GM10266 (cell line): ENCODE measurements around the gene ADAP2.
A peak's percentile ranks its signal among the peaks of the same experiment; 100 is the strongest.

Experiments used
- DNase-seq: peaks from one replicate; pipeline ENCODE4 v3.0.0; 2012; ENCODE audit errors: extremely low spot score
- TF ChIP-seq, protein P1 (sequence below): IDR thresholded peaks from 2 replicates; pipeline ENCODE4 v1.5.1; 2012; ENCODE audit warnings: mild to moderate bottlenecking, low read depth; ENCODE audit not compliant: control insufficient read depth, insufficient read depth; ENCODE audit errors: missing control alignments

ADAP2 gene

DNA sequence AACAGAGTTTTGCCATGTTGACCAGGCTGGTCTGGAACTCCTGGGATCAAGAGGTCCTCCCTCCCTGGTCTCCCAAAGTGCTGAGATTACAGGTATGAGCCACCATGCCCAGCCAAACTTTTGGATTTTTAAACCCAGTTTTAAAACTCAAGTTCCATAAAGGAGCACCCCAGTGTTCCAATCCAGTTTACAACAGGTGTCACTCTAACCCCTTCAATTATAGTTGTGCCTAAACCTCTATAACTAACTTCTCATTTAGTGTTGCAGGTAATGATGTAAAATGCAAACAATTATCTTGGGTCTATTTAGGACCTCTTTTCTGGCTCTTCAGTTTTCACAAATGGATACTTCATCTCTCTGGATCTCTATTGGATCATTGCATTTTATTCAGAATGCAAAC is 7.8 kb upstream of the ADAP2 start:
- TF ChIP-seq, protein P1, sequence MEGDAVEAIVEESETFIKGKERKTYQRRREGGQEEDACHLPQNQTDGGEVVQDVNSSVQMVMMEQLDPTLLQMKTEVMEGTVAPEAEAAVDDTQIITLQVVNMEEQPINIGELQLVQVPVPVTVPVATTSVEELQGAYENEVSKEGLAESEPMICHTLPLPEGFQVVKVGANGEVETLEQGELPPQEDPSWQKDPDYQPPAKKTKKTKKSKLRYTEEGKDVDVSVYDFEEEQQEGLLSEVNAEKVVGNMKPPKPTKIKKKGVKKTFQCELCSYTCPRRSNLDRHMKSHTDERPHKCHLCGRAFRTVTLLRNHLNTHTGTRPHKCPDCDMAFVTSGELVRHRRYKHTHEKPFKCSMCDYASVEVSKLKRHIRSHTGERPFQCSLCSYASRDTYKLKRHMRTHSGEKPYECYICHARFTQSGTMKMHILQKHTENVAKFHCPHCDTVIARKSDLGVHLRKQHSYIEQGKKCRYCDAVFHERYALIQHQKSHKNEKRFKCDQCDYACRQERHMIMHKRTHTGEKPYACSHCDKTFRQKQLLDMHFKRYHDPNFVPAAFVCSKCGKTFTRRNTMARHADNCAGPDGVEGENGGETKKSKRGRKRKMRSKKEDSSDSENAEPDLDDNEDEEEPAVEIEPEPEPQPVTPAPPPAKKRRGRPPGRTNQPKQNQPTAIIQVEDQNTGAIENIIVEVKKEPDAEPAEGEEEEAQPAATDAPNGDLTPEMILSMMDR: no peak
- no peak for DNase-seq

DNA sequence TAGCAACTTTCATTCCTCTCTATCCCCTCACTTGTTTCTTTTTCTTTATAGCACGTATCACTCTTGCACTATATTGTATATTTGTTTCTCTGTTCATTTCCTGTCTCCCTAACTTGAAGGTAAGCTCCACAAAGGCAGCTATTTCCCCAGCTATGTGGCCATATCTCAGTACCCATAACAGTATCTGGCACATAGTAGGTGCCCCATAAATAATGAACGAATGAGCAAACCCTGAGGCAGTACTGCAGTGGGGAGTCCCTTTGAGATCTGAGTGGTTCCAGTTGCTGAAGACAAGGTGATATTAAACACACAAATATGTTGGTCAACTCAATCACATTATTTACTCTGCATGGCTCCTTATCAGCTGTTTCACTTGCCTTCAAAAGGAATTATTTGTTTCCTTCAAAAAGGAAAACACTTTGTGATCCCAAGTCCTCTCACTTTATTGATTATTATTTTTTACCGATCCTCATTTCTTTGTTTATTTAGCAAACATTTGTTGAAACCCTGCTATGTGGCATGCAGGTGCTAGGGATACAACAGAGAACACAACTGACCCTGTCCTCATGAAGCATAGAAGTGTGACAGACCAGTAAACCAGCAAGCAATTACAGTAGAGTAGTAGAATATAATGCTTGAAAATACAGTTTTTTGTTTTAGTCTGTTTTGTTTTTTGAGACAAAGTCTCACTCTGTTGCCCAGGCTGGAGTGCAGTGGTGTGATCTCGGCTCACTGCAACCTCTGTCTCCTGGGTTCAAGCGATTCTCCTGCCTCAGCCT is 5.7 kb upstream of the ADAP2 start:
- TF ChIP-seq, protein P1: no peak
- DNase-seq: no peak

DNA sequence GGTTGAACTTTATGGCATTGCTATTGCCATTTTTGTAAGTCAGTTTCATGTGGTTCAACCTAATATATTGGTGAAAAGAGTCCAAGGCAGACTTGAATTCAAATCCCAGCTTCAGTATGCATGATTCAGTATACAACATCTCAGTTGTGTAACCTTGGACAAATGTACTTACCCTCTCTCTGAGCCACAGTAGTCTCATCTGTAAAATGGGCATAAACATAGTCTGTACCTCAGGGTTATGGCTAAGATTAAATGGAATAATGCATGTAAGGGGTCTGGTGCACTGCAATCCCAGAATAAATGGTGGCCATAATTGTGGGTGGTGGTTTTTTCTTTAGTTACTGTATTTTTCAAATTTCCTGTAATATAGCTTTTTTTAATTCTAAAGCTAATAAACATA is 4.7 kb upstream of the ADAP2 start:
- TF ChIP-seq, protein P1: no peak
- DNase-seq: no peak

DNA sequence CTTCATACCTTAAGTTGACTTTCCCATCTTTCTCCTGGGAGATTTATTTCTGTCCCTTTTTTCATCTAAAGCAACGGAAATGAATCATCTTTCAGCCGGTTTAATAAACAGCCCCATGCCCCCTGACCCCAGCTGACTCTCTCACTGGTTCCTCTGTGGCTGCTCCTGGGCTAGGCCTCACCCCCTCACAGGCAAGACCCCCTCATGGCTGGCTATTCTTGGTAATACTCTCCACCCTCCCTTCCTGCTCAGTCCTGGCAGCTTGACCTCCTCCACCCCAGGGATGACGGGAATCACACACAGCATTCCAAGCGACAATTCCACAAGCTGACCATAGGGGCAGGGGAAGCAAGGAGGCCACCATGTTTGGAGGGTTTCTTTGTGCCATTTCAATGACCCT is 1.5 kb upstream of the ADAP2 start:
- TF ChIP-seq, protein P1: no peak
- DNase-seq: no peak

DNA sequence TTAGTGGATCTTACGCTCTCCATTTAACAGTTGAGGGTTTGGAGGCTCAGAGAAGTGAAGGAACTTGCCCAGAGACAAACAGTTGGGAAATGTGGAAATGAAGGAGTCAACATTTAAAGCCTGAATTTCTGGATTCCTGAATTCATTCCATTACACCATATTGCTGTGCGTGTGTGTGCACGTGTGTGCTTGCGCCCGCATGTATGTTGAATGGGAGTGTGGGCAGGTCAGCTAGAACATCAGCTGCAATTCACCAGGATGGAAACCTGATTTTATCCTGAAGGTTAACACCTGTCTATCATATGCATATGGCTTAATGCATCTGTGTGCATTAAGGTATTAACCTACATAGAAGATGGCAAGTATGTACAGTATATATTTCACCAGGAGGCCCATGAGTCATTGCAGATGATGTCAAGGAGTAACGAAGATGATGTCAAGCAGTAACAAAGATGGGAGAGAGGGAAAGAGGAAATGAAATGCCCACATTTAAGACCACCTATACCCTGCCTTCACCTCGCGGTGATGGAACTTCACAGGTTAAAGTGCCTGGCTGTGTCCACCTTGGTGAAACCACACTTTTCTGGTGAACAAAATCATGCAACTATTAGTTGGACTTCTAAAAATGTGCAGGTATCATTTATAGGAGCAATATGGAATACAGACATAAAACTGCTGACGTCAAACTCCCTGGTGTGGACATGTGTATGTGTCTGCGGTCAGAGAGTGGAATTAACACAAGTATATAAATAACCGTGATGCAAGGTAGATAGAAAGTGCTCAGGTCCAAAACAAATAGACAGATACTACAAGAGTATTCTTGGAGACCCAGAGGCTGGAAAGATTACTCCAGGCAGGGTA is 832 bp upstream of the ADAP2 start:
- TF ChIP-seq, protein P1: no peak
- DNase-seq: no peak

DNA sequence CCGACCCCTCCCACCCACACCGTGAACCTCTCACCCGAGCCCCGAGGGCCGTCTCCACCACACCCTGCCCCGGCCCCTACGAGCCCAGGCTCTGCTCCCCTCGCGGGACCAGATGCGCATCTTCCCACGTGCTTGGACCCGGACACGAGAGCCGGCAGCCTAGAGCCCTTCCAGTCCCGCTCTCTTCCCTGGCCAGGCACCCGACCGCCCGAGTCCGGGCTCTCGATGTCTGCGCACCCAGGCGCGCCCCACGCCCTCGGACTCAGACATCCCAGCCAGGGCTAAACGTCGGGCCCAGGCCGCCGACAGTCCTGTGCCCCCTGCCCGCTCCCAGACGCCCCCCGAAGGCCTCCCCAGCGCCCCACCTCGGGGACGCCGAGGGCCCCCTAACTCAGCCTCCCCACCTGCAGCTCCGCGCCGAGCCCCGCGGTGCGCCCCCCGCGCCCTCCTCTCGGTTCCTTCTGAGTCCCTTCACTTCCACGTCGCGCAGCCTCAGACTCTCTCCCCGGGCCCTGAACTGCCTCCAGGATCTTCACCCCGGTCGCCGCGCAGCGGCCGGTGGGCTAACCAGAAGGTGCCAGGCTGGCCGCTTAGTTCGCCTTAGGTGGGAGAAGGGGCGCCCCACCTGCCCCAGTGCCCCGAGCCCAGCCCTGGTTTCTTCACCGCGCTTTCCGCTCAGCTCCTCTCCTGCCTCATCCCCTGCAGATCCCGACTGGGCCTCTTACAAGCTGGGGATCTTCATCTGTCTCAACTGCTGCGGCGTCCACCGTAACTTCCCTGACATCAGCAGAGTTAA is 688 bp downstream of the ADAP2 start:
- TF ChIP-seq, protein P1: no peak
- peak; percentile 58 for DNase-seq
